Activated CD4-positive, alpha-beta memory T cell treated with anti-CD3 and anti-CD28 coated beads for 36 hours (primary cell): ENCODE results near the gene CIRBP. TPM values are rescaled to one million over a fixed set of nuclear protein-coding genes. Genes with fewer than 3 reads are reported as not detected.

Experiments
- CTCF ChIA-PET: fragments of 350-600 bp; sonication (Branson Sonifier 250); formaldehyde crosslinking; loops from one replicate; lab custom pipeline; 2021; ENCODE audit warnings: antibody characterized with exemption, inconsistent platforms; lab: Charles Lee
- POLR2A ChIA-PET: fragments of 350-600 bp; sonication (Branson Sonifier 250); formaldehyde crosslinking; loops from one replicate; lab custom pipeline; 2021; ENCODE audit warnings: antibody characterized with exemption; lab: Charles Lee
- DNase-seq: peaks from one replicate; pipeline ENCODE4 v3.0.0-alpha.2; 2020
- H3K27ac Mint-ChIP-seq: one replicate; pipeline ENCODE4 v1.8.0; 2021; ENCODE audit warnings: mixed read lengths
- H3K27me3 Mint-ChIP-seq: one replicate; pipeline ENCODE4 v1.8.0; 2021; ENCODE audit warnings: mixed read lengths
- H3K36me3 Mint-ChIP-seq: one replicate; pipeline ENCODE4 v1.8.0; 2021; ENCODE audit warnings: mixed read lengths
- H3K4me1 Mint-ChIP-seq: one replicate; pipeline ENCODE4 v1.8.0; 2021; ENCODE audit warnings: low read depth, mixed read lengths
- H3K4me3 Mint-ChIP-seq: one replicate; pipeline ENCODE4 v1.8.0; 2021; ENCODE audit warnings: mild to moderate bottlenecking, mixed read lengths
- H3K9me3 Mint-ChIP-seq: one replicate; pipeline ENCODE4 v1.8.0; 2021; ENCODE audit warnings: mixed read lengths
- intact Hi-C: fragments of 100-400 bp; cut with micrococcal nuclease; formaldehyde crosslinking; loops from one replicate; pipeline ENCODE4 v1.15.1; 2023
- total RNA-seq, 2 experiments: library from RNA; stranded (reverse); gene quantifications; one replicate each; pipeline ENCODE4 v1.2.3, GENCODE V29; 2021

Gene CIRBP
- total RNA-seq, 2 experiments from 2014 or later: 171 to 173 TPM

DNA sequence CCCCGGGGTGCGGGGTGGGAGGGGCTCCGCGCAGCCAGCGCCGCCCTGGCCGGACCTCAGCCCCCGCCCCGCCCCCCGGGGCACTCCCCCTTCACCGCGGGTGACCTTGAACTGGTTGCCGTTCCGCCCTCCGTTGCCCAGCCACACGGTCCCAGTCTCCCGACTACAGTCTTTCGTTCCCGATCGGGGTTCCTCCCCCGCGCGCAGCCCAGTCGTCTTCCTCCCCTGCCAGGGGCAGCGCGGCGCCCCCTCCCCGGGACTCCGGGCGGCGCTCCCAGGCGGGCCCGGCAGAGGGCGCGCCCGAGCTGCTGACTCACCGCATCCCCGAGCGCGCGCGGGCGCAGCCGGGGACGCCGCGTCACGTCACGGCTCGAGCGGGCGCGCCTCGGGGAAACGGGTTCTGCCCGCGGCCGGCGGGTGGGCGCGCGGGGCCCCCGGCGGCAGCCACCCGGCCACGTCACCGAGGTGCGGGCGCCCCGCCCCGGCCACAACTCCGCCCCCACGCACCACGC, 20.3 kb upstream of the CIRBP start:
- intact Hi-C loops: loop anchor here (1.0 to 2.0 kb wide), 5 partner anchors 11 to 452 kb away; partner anchors contain the start of genes DAZAP1, NDUFS7 and PTBP1
- POLR2A ChIA-PET: interaction anchor here (0.6 to 1.0 kb wide), 3 partner anchors 18 to 55 kb away, joined by 3 to 6 read pairs (median 4); partner anchors contain the start of gene CIRBP
- DNase-seq: peak; percentile 85
- Mint-ChIP-seq H3K27ac (peak overlapping the region; percentile 84), H3K4me3 (peak overlapping the region; percentile 74), H3K4me1 (peaks cover 11% of the 10 kb centered on the region), H3K9me3 (no peaks in the 10 kb centered on the region), H3K27me3 (no peaks in the 10 kb centered on the region), H3K36me3 (peaks cover 21% of the 10 kb centered on the region)
- CTCF ChIA-PET: interaction anchor here (0.7 to 1.0 kb wide), 3 partner anchors 18 to 27 kb away, joined by 4 to 10 read pairs (median 6); partner anchors contain the start of genes CIRBP and FAM174C

DNA sequence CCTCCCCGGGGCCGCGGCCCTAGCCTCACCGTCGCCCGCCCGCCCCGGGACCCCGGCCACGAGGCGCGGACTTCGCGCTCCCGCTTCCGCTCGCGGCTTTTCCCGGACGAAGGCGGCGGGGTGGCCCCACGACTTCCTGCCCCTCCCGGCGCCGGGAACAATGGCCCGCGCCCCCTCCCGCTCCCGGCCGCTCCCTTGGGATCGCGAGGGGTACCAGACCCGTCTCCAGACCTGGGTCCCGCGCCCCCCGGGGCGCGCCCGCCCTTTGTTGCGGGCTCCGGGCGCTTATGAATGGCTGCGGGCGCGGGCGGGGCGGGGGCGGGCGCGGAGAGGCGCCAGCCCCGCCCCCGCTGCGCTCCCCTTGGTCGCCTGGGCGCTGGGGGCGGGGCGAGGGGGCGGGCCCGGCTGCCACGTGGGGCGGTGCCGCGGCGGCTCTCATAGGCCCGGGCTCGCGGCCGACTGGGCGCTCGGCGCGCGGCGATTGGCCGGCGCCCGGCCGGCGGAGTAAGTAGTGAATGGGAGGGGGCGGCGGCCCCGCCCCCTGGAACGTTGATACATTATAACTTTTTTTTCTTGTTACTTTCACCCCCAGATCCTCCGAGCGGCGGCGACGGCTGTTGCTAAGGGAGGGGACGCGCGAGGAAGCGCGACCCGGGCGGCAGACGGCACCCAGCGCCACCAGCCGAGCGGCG, 19.7 kb upstream of the CIRBP start:
- POLR2A ChIA-PET: interaction anchor here (0.6 to 1.0 kb wide), 2 partner anchors 20 to 56 kb away, joined by 4 to 6 read pairs; partner anchors contain the start of gene CIRBP
- CTCF ChIA-PET: interaction anchor here (0.7 to 1.0 kb wide), 4 partner anchors 17 to 26 kb away, joined by 4 to 10 read pairs (median 5); partner anchors contain the start of genes CIRBP and FAM174C
- Mint-ChIP-seq H3K27ac (peak overlapping the region; percentile 82), H3K4me1 (peaks cover 12% of the 10 kb centered on the region), H3K27me3 (no peaks in the 10 kb centered on the region), H3K4me3 (peak overlapping the region; percentile 71), H3K36me3 (peaks cover 23% of the 10 kb centered on the region), H3K9me3 (no peaks in the 10 kb centered on the region)
- intact Hi-C loops: loop anchor here (1.0 to 2.0 kb wide), 5 partner anchors 11 to 453 kb away; partner anchors contain the start of genes DAZAP1, NDUFS7 and PTBP1
- DNase-seq: peak; percentile 97

DNA sequence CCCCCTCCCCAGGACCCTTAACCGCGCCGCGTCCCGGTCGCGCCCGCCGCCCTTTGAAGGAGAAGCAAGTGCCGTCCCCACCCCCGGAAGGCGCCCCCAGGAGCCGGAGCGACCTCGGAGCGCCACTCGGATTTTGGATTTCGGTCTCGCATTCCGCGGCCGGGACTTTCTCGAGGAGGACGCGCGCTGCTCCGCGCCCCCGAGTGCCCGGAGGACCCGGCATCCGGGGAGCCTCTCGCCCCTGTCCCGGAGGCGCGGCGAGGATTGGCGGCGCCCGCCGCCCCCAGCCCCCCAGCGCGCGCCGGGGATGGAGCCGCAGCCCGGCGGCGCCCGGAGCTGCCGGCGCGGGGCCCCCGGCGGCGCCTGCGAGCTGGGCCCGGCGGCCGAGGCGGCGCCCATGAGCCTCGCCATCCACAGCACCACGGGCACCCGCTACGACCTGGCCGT, 19.1 kb upstream of the CIRBP start:
- POLR2A ChIA-PET: interaction anchor here (0.6 kb wide), 1 partner anchor 167 kb away, joined by 3 read pairs; no protein-coding TSS in a partner anchor
- H3K4me1 Mint-ChIP-seq: peaks cover 12% of the 10 kb centered on the region
- H3K9me3 Mint-ChIP-seq: no peaks in the 10 kb centered on the region
- H3K36me3 Mint-ChIP-seq: peaks cover 29% of the 10 kb centered on the region
- CTCF ChIA-PET: interaction anchor here (1.0 kb wide), 1 partner anchor 19 kb away, joined by 4 read pairs; the partner anchor contains the start of gene CIRBP
- H3K27ac Mint-ChIP-seq: peak overlapping the region; percentile 82
- peak overlapping the region; percentile 71 for H3K4me3 Mint-ChIP-seq
- DNase-seq: no peak
- no peaks in the 10 kb centered on the region for H3K27me3 Mint-ChIP-seq
- intact Hi-C loops: loop anchor here (1.0 to 2.0 kb wide), 5 partner anchors 10 to 453 kb away; partner anchors contain the start of genes DAZAP1, NDUFS7 and PTBP1

DNA sequence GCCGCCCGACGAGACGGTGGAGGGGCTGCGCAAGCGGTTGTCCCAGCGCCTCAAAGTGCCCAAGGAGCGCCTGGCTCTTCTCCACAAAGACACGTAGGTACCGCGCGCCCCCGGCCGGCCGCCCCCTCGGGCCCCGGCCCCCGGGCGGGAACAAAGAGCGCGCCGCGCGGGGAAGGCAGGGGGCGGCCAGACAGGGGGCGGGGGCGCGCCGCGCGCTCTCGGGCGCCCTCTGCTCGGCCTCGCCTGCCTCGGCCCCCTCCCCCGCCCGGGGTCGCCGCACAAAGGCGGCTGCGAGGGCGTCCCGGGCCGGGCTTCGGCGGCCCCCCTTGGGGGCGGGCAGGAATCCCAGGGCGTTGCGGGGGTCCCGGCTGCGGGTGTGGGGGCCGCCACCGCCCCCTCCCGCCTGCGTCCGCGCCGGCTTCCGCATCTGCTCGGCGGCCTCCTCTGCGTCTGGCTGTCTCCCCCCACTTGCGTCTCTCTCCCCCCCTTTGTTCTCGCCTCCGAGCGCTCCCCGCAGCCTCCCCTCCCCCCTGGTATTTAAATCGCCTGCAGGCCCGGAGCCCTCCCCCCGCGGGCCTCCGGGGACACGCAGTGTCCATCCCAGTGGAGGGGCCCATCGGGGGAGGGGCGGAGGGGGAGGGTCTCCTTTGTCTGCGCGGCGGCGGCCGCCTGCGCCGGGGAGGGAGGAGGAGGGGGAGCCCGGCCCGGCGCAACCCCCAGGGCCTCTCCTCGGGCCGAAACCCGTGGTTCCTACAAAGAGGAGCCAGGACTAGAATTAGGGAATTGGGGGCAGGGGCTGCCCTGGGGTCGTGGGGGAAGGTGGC, 18.5 kb upstream of the CIRBP start:
- DNase-seq: peak; percentile 59
- ChIA-PET POLR2A (interaction anchor here (0.6 to 1.0 kb wide), 3 partner anchors 11 to 167 kb away, joined by 3 to 4 read pairs (median 3); partner anchors contain the start of gene CIRBP), CTCF (interaction anchor here (1.0 kb wide), 2 partner anchors 16 to 18 kb away, joined by 3 to 4 read pairs; partner anchors contain the start of gene CIRBP)
- intact Hi-C loops: no loop called here
- Mint-ChIP-seq H3K9me3 (no peaks in the 10 kb centered on the region), H3K36me3 (peaks cover 35% of the 10 kb centered on the region), H3K4me3 (peak overlapping the region; percentile 93), H3K27ac (peak overlapping the region; percentile 97), H3K4me1 (peaks cover 12% of the 10 kb centered on the region), H3K27me3 (no peaks in the 10 kb centered on the region)

DNA sequence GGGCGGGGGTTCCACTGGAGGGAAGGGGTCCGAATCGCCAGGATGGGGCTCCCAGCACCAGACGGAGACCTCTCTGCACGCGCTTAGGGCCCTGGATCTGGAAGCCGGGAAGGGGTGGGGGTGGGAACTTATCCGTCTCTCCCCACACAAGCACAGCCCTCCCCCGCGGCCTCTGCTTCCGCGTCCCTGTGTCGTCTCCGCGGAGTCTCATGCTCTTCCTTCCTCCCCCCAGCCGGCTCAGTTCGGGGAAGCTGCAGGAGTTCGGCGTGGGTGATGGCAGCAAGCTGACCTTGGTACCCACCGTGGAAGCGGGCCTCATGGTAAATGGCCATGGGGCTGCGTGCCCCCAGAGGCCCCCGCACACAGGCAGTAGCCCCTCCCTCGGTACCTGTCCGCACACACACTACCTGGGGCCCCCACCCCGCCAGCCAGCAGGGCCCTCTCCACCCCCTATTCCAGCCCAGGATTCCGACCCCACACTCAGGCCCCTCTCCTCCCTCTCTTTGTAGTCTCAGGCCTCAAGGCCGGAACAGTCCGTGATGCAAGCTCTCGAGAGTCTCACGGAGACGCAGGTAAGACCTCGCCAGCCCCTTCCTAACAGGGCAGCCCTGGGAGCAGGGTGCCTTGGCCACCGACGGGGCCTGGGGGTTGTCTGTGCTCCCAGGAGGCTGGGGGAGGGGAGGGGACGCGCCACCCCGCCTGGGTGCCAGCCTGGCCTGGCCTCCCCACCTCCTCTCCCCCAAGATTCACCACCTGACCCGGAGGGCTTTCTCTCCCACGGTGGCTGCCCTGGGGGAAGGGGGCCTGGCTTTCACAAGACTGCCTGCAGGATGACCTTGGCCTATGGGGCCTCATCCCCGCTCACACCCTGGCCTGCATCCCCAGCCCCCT, 17.6 kb upstream of the CIRBP start:
- ChIA-PET POLR2A (interaction anchor here (0.9 to 1.0 kb wide), 3 partner anchors 10 to 24 kb away, joined by 3 to 4 read pairs (median 3); partner anchors contain the start of genes CIRBP and FAM174C), CTCF (interaction anchor here (1.0 kb wide), 1 partner anchor 15 kb away, joined by 3 read pairs; no protein-coding TSS in a partner anchor)
- intact Hi-C loops: no loop called here

DNA sequence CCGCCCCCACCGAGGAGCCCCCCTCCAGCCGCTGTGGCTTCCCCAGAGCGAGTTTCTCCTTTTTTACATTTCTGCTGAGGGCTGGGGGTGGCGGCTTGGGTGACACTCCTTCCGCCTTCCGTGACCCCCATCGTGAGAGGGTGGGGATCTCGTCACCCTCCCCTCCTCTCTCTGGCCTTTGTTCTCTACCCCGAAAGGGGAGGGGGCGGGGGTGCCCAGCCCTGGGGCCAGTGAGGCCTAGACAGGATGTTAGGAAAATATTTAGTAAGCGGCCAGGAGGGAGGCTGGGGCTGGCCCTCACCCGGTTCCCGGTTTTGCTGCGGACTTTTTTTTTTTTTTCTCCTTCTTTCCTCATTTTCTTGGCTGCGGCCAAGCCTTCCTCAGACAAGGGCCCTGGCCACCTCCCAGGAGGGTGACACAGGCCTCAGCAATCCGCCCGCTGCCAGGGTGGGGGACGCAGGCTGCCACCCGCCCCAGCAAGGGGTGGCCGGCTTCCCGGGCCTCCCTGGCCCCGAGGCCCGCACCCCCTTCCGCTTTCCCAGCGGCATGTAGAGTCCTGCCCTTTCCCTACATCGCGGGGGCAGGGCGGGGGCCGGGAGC, 16.8 kb upstream of the CIRBP start:
- Mint-ChIP-seq H3K27ac (peak overlapping the region; percentile 97), H3K4me1 (peaks cover 13% of the 10 kb centered on the region), H3K27me3 (no peaks in the 10 kb centered on the region), H3K36me3 (peaks cover 43% of the 10 kb centered on the region), H3K9me3 (no peaks in the 10 kb centered on the region), H3K4me3 (peak overlapping the region; percentile 93)
- CTCF ChIA-PET: interaction anchor here (1.1 to 17.9 kb wide), 5 partner anchors 9 to 27 kb away, joined by 3 to 649 read pairs (median 7); partner anchors contain the start of genes ATP5F1D and CIRBP
- POLR2A ChIA-PET: interaction anchor here (0.9 to 1.9 kb wide), 5 partner anchors 8 to 23 kb away, joined by 3 to 21 read pairs (median 8); partner anchors contain the start of genes CIRBP and FAM174C
- intact Hi-C loops: no loop called here
- DNase-seq: peak; percentile 83

More for the DNA sequence above, 17.6 kb upstream of the CIRBP start:
- Mint-ChIP-seq H3K36me3 (peaks cover 41% of the 10 kb centered on the region), H3K27me3 (no peaks in the 10 kb centered on the region), H3K4me3 (peak overlapping the region; percentile 93), H3K27ac (peak overlapping the region; percentile 97), H3K9me3 (no peaks in the 10 kb centered on the region), H3K4me1 (peaks cover 12% of the 10 kb centered on the region)
- peak; percentile 81 for DNase-seq

DNA sequence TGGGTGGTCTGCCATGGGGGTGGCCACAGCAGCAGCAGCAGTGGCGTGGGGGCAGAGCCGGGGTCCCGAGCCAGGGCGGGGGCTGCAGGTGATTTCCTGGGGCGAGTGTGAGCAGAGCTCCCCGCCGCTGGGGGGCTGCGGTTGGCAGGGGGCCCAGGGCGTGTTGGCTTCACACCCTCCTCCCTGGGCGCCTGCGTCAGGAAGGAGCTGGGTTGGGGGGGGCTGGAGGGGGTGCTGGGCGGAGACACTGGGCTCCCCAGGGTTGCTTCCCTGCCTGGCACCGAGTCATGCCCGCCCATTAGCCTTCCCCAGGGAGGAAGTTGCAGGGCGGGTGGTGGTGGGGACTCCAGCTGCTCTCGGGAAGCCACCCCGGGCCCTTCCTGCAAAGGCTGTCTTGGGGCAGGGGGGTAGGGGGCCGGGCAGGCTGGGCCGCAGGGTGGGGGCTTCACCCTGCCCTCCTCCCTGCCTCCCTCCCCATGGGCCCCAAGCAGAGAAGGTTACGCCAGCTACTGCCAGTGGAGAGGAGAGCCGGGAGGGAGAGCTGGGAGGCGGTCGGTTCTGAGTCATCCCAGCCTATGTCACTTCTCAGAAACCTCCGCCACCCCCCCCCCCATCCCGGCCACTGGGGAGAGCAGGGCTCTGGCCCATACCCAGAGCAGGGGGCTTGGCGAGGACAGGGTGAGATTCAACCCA, 16.2 kb upstream of the CIRBP start:
- H3K27ac Mint-ChIP-seq: peak overlapping the region; percentile 97
- POLR2A ChIA-PET: interaction anchor here (0.6 to 1.9 kb wide), 8 partner anchors 8 to 326 kb away, joined by 3 to 21 read pairs (median 6); partner anchors contain the start of genes CIRBP and FAM174C
- intact Hi-C loops: no loop called here
- H3K36me3 Mint-ChIP-seq: peaks cover 48% of the 10 kb centered on the region
- DNase-seq: peak; percentile 89
- H3K9me3 Mint-ChIP-seq: no peaks in the 10 kb centered on the region
- CTCF ChIA-PET: interaction anchor here (1.1 to 17.9 kb wide), 6 partner anchors 8 to 26 kb away, joined by 3 to 649 read pairs (median 6); partner anchors contain the start of genes ATP5F1D and CIRBP
- H3K4me3 Mint-ChIP-seq: peak overlapping the region; percentile 93
- H3K4me1 Mint-ChIP-seq: peaks cover 20% of the 10 kb centered on the region
- no peaks in the 10 kb centered on the region for H3K27me3 Mint-ChIP-seq

DNA sequence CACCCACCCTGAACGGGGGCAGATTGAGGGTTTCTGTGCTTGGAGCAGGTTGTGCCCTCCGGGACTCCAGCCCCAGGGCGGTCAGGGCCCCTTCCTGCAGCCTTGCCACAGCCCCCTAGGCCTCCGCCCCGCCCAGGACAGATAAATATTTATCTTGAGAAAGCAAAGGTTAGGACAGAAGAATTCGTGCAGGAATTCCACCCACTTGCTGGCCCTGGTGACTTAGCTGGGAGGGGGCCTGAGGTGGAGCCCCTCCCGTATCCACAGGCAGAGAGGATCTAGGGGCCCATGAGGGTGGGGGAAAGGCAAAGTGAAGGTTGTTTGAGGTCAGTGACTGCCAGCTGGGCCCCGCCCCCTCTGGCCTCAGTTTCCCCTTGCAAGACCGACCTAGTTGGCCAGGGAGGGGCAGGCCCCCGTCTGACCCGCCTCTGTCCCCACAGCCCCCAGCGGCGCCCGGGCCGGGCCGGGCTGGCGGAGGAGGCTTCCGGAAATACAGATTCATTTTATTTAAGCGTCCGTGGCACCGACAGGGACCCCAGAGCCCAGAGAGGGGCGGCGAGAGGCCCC, 15.5 kb upstream of the CIRBP start:
- peaks cover 48% of the 10 kb centered on the region for H3K36me3 Mint-ChIP-seq
- peak overlapping the region; percentile 93 for H3K4me3 Mint-ChIP-seq
- intact Hi-C loops: no loop called here

DNA sequence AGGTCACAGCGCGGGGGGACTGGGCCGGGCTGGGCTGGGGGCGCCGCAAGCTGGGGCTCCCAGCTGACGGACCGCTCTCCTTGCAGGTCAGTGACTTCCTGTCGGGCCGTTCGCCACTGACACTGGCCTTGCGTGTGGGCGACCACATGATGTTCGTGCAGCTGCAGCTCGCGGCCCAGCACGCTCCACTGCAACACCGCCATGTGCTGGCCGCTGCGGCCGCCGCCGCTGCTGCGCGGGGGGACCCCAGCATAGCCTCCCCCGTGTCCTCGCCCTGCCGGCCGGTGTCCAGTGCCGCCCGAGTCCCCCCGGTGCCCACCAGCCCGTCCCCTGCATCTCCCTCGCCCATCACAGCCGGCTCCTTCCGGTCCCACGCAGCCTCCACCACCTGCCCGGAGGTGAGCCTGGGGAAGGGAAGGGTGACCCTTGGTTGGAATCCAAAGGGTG, 15.0 kb upstream of the CIRBP start:
- Mint-ChIP-seq H3K27ac (peak overlapping the region; percentile 67), H3K36me3 (peaks cover 52% of the 10 kb centered on the region), H3K9me3 (no peaks in the 10 kb centered on the region), H3K4me3 (no peak overlapping the region), H3K4me1 (peaks cover 31% of the 10 kb centered on the region), H3K27me3 (no peaks in the 10 kb centered on the region)
- DNase-seq: no peak
- ChIA-PET CTCF (interaction anchor here (1.2 to 17.9 kb wide), 4 partner anchors 11 to 15 kb away, joined by 3 to 649 read pairs (median 13); partner anchors contain the start of genes ATP5F1D and CIRBP), POLR2A (interaction anchor here (1.6 to 1.9 kb wide), 3 partner anchors 10 to 15 kb away, joined by 5 to 21 read pairs (median 8); partner anchors contain the start of gene CIRBP)
- intact Hi-C loops: no loop called here

More for the DNA sequence above, 15.5 kb upstream of the CIRBP start:
- ChIA-PET POLR2A (interaction anchor here (0.6 to 1.9 kb wide), 7 partner anchors 7 to 172 kb away, joined by 3 to 21 read pairs (median 6); partner anchors contain the start of genes CIRBP and FAM174C), CTCF (interaction anchor here (1.1 to 17.9 kb wide), 6 partner anchors 8 to 26 kb away, joined by 3 to 649 read pairs (median 6); partner anchors contain the start of genes ATP5F1D and CIRBP)
- no peaks in the 10 kb centered on the region for H3K27me3 Mint-ChIP-seq
- DNase-seq: no peak
- H3K27ac Mint-ChIP-seq: peak overlapping the region; percentile 90
- H3K9me3 Mint-ChIP-seq: no peaks in the 10 kb centered on the region
- peaks cover 26% of the 10 kb centered on the region for H3K4me1 Mint-ChIP-seq
